Measurements from ENCODE around the gene RIN3. TPM values are rescaled to one million over a fixed set of nuclear protein-coding genes. Genes with fewer than 3 reads are reported as not detected.

RIN3 gene
- total RNA-seq, 1 donor from 2014 or later: 28.0 TPM

DNA sequence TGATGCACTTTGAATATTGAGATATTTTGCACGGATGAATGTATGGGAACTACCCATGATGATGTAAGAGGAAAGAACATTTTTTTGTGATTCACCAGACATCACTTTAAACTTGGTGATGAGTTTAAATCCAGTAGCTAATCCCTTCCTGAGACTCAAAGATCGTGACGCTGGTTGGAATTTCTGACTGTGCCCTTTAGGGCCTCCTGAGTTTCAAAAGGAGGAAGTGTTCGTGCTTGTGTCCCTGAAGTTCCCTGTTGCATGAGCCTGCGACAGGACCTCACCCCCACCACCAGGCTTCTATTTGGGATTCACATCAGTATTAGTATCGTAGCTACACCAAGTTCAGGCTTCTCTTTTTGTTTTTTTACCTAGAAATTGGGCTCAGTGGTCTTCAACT is 18.6 kb upstream of the RIN3 start:
- H3K4me3 ChIP-seq (ENCODE audit: insufficient read depth, low read depth, low read length): no peak overlapping the region
- H3K27me3 Mint-ChIP-seq (ENCODE audit: low read depth, unreplicated experiment): peaks cover 16% of the 10 kb centered on the region
- no peak overlapping the region for H3K9ac ChIP-seq (ENCODE audit: low read length)
- peaks cover 4% of the 10 kb centered on the region for H3K4me1 Mint-ChIP-seq (ENCODE audit: low read depth, unreplicated experiment)
- H3K9me3 Mint-ChIP-seq (ENCODE audit: unreplicated experiment): no peaks in the 10 kb centered on the region
- no peaks in the 10 kb centered on the region for H3K4me1 ChIP-seq (ENCODE audit: insufficient read depth, low read length)
- no peaks in the 10 kb centered on the region for H4K20me1 ChIP-seq (ENCODE audit: insufficient read depth, low read length)
- no peaks in the 10 kb centered on the region for H3K36me3 Mint-ChIP-seq (ENCODE audit: low read depth, unreplicated experiment)
- H3K4me2 ChIP-seq (ENCODE audit: low read length): no peak overlapping the region
- no peaks in the 10 kb centered on the region for H3K9me3 ChIP-seq (ENCODE audit: insufficient read depth, low read depth, low read length)
- H3K36me3 ChIP-seq (ENCODE audit: insufficient read depth, low read length): no peaks in the 10 kb centered on the region
- FAIRE-seq (no peak), DNase-seq (ENCODE audit: low read depth) (no peak)
- no peak overlapping the region for H3K4me3 Mint-ChIP-seq (ENCODE audit: unreplicated experiment)
- no peaks in the 10 kb centered on the region for H3K79me2 ChIP-seq (ENCODE audit: insufficient read depth, low read length)
- TF ChIP-seq, protein P1, sequence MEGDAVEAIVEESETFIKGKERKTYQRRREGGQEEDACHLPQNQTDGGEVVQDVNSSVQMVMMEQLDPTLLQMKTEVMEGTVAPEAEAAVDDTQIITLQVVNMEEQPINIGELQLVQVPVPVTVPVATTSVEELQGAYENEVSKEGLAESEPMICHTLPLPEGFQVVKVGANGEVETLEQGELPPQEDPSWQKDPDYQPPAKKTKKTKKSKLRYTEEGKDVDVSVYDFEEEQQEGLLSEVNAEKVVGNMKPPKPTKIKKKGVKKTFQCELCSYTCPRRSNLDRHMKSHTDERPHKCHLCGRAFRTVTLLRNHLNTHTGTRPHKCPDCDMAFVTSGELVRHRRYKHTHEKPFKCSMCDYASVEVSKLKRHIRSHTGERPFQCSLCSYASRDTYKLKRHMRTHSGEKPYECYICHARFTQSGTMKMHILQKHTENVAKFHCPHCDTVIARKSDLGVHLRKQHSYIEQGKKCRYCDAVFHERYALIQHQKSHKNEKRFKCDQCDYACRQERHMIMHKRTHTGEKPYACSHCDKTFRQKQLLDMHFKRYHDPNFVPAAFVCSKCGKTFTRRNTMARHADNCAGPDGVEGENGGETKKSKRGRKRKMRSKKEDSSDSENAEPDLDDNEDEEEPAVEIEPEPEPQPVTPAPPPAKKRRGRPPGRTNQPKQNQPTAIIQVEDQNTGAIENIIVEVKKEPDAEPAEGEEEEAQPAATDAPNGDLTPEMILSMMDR (IDR thresholded peaks at IDR 0.05; ENCODE audit: insufficient read depth, low read depth, low read length): no peak
- no peak for TF ChIP-seq EZH2 (IDR thresholded peaks at IDR 0.05; ENCODE audit: insufficient read depth, low read length)
- no peak overlapping the region for H3K27ac ChIP-seq (ENCODE audit: low read depth, low read length)
- H3K27me3 ChIP-seq (ENCODE audit: insufficient read depth, low read length): peaks cover 4% of the 10 kb centered on the region
- H2AFZ ChIP-seq (ENCODE audit: low read depth, low read length): no peak overlapping the region
- H3K27ac Mint-ChIP-seq (ENCODE audit: unreplicated experiment): no peak overlapping the region

DNA sequence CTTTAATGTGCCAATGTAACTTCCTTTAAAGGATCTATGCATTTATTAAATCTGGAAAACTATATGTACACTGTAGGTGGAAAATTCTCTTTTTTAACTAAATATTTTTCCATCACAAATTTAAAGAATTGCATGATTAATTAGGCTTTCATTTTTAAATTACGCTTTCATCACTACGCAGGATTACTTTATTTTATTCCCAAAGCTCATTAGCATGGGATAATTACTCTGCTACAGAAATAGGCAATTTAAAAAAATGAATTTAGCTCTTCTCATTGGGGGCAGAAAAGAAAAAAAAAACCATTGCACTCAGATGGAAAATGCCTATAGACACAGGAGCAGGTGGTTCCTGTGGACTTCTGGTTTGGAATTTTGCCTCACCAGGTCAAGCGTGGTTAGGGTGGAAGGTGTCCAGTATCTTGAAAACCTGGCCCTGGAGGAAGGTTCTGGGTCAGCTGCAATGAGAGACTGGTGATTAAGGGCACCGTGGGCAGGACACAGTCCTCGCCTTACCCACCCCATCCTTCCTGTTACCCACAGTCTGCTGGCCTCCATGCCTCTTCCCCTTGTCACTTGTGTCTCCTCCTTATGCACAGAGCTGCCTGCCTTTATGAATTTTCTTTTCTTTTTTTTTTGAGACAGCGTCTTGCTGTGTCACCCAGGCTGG is 17.3 kb upstream of the RIN3 start:
- H3K27me3 ChIP-seq (ENCODE audit: insufficient read depth, low read length): peaks cover 8% of the 10 kb centered on the region
- DNase-seq (ENCODE audit: low read depth): no peak
- H4K20me1 ChIP-seq (ENCODE audit: insufficient read depth, low read length): no peaks in the 10 kb centered on the region
- no peak overlapping the region for H3K4me2 ChIP-seq (ENCODE audit: low read length)
- no peak for FAIRE-seq
- no peak overlapping the region for H3K4me3 ChIP-seq (ENCODE audit: insufficient read depth, low read depth, low read length)
- Mint-ChIP-seq H3K27ac (ENCODE audit: unreplicated experiment) (no peak overlapping the region), H3K9me3 (ENCODE audit: unreplicated experiment) (no peaks in the 10 kb centered on the region), H3K4me3 (ENCODE audit: unreplicated experiment) (no peak overlapping the region), H3K4me1 (ENCODE audit: low read depth, unreplicated experiment) (peaks cover 6% of the 10 kb centered on the region), H3K36me3 (ENCODE audit: low read depth, unreplicated experiment) (no peaks in the 10 kb centered on the region), H3K27me3 (ENCODE audit: low read depth, unreplicated experiment) (peaks cover 11% of the 10 kb centered on the region)
- H3K4me1 ChIP-seq (ENCODE audit: insufficient read depth, low read length): no peaks in the 10 kb centered on the region
- no peak overlapping the region for H3K9ac ChIP-seq (ENCODE audit: low read length)
- H3K9me3 ChIP-seq (ENCODE audit: insufficient read depth, low read depth, low read length): no peaks in the 10 kb centered on the region
- no peaks in the 10 kb centered on the region for H3K79me2 ChIP-seq (ENCODE audit: insufficient read depth, low read length)
- TF ChIP-seq, protein P1 (IDR thresholded peaks at IDR 0.05; ENCODE audit: insufficient read depth, low read depth, low read length): no peak
- no peak for TF ChIP-seq EZH2 (IDR thresholded peaks at IDR 0.05; ENCODE audit: insufficient read depth, low read length)
- no peaks in the 10 kb centered on the region for H3K36me3 ChIP-seq (ENCODE audit: insufficient read depth, low read length)
- no peak overlapping the region for H2AFZ ChIP-seq (ENCODE audit: low read depth, low read length)
- no peak overlapping the region for H3K27ac ChIP-seq (ENCODE audit: low read depth, low read length)

DNA sequence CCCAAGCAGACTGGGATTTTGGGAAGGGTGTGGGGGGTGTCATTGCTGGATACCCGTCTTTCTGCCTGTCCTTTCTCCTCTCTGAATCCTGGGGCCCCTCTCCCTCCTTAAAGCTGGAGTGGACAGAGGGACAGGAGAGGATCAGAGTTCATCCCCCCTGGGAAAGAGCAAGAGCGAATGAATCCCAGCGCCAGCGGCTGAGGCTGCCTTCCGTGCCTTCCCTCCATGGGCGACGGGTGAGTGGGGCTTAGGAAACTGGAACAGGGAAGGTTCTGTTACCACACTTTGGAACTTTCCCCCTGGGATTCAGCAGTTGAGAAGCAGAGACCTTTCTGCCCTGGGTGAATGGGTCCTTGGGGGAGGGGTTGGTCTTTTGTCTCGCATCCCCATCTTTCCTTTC is 16.2 kb upstream of the RIN3 start:
- Histone ChIP-seq H3K27ac (ENCODE audit: low read depth, low read length) (no peak overlapping the region), H3K4me1 (ENCODE audit: insufficient read depth, low read length) (peaks cover 6% of the 10 kb centered on the region), H3K4me3 (ENCODE audit: insufficient read depth, low read depth, low read length) (no peak overlapping the region), H3K9me3 (ENCODE audit: insufficient read depth, low read depth, low read length) (no peaks in the 10 kb centered on the region), H3K79me2 (ENCODE audit: insufficient read depth, low read length) (no peaks in the 10 kb centered on the region), H3K4me2 (ENCODE audit: low read length) (no peak overlapping the region), H3K27me3 (ENCODE audit: insufficient read depth, low read length) (peaks cover 8% of the 10 kb centered on the region), H3K36me3 (ENCODE audit: insufficient read depth, low read length) (no peaks in the 10 kb centered on the region), H4K20me1 (ENCODE audit: insufficient read depth, low read length) (no peaks in the 10 kb centered on the region), H3K9ac (ENCODE audit: low read length) (no peak overlapping the region), H2AFZ (ENCODE audit: low read depth, low read length) (no peak overlapping the region)
- TF ChIP-seq EZH2 (IDR thresholded peaks at IDR 0.05; ENCODE audit: insufficient read depth, low read length): no peak
- TF ChIP-seq, protein P1 (IDR thresholded peaks at IDR 0.05; ENCODE audit: insufficient read depth, low read depth, low read length): no peak
- Mint-ChIP-seq H3K4me3 (ENCODE audit: unreplicated experiment) (no peak overlapping the region), H3K9me3 (ENCODE audit: unreplicated experiment) (no peaks in the 10 kb centered on the region), H3K27me3 (ENCODE audit: low read depth, unreplicated experiment) (peaks cover 9% of the 10 kb centered on the region), H3K27ac (ENCODE audit: unreplicated experiment) (peak overlapping the region; percentile 26), H3K36me3 (ENCODE audit: low read depth, unreplicated experiment) (no peaks in the 10 kb centered on the region), H3K4me1 (ENCODE audit: low read depth, unreplicated experiment) (peaks cover 14% of the 10 kb centered on the region)
- FAIRE-seq (no peak), DNase-seq (ENCODE audit: low read depth) (no peak)

Data from astrocyte (in vitro differentiated cells and primary cell).